Gastroesophageal sphincter (tissue), 4 donors: Measurements from ENCODE around the gene NDRG2. TPM values are rescaled to one million over a fixed set of nuclear protein-coding genes. Genes with fewer than 3 reads are reported as not detected.
"Not testable (repeated sequence)": the region's sequence is repeated elsewhere in the genome, so short reads cannot be mapped to it uniquely, and the experiment has no call there.

Experiments
- ATAC-seq: fragments of 150-250 bp; one replicate; pipeline ENCODE4 v1.9.1; 2016; ENCODE audit warnings: mild to moderate bottlenecking, moderate library complexity
- H3K27ac ChIP-seq, 4 donors: fragments of 200-600 bp; sonication (generic) in 3 of 4; 1 replicate in 3 of 4; 2 replicates in 1 of 4; pipeline ENCODE4 v1.5.1; 2016 to 2019
- H3K27me3 ChIP-seq: fragments of 200-600 bp; sonication (generic); one replicate; pipeline ENCODE4 v1.5.1; 2019
- H3K36me3 ChIP-seq, 2 donors: fragments of 200-600 bp; sonication (generic); one replicate each; pipeline ENCODE4 v1.5.1; 2019; ENCODE audit warnings: control low read depth in 1 of 2
- H3K4me1 ChIP-seq, 3 donors: fragments of 200-600 bp; sonication (generic); 1 replicate in 2 of 3; 2 replicates in 1 of 3; pipeline ENCODE4 v1.5.1; 2016 to 2019; ENCODE audit warnings: control low read depth in 2 of 3
- H3K4me3 ChIP-seq, 2 donors: fragments of 200-600 bp; sonication (generic); one replicate each; pipeline ENCODE4 v1.5.1; 2019; ENCODE audit warnings: mild to moderate bottlenecking in 1 of 2, moderate library complexity in 1 of 2
- H3K9me3 ChIP-seq, 3 donors: fragments of 200-600 bp; sonication (generic); one replicate each; pipeline ENCODE4 v1.5.1; 2017 to 2019; ENCODE audit warnings: control low read depth in 2 of 3
- CTCF ChIP-seq, 4 experiments: fragments of 200-600 bp in 2 of 4; fragments of 450-650 bp in 2 of 4; sonication (generic) in 1 of 4; IDR thresholded peaks; one replicate each; pipeline ENCODE4 v1.5.1; 2017 to 2019; ENCODE audit warnings: antibody characterized with exemption in 4 of 4, mild to moderate bottlenecking in 2 of 4, moderate library complexity in 2 of 4
- EP300 ChIP-seq: sonication (generic); formaldehyde crosslinking; IDR thresholded peaks from one replicate; pipeline ENCODE4 v1.6.1; 2017; ENCODE audit warnings: antibody characterized with exemption, mild to moderate bottlenecking
- POLR2A ChIP-seq, 2 donors: fragments of 450-650 bp; IDR thresholded peaks; one replicate each; pipeline ENCODE4 v1.6.1; 2017; ENCODE audit warnings: antibody characterized with exemption in 2 of 2, mild to moderate bottlenecking in 2 of 2, moderate library complexity in 1 of 2
- POLR2AphosphoS5 ChIP-seq: sonication (generic); formaldehyde crosslinking; IDR thresholded peaks from one replicate; pipeline ENCODE4 v1.6.1; 2017; ENCODE audit warnings: antibody characterized with exemption
- WGBS, 2 donors: methylation state at CpG; one replicate each; pipeline ENCODE4 v1.1.5; 2018; ENCODE audit warnings: low coverage in 1 of 2; 5-methylcytosine and 5-hydroxymethylcytosine counted together
- total RNA-seq, 4 donors: library from RNA; depleted of rRNA; stranded (reverse); fragments of >200 nt; gene quantifications; one replicate each; pipeline ENCODE4 v1.1.0, GENCODE V29; 2016

The NDRG2 gene
- total RNA-seq, 4 donors from 2014 or later: 155 to 259 (median 187) TPM

- no peak for ATAC-seq
- Histone ChIP-seq H3K4me3 (no peak overlapping the region), H3K36me3 (peaks cover 0 to under 1% of the 10 kb centered on the region in 2 donors), H3K9me3 (no peaks in the 10 kb centered on the region), H3K27ac (no peak overlapping the region), H3K4me1 (peaks cover 0 to 15% (median 0%) of the 10 kb centered on the region in 3 donors), H3K27me3 (no peaks in the 10 kb centered on the region)
- 20 to 67% methylated on average over 1 of the region's 1 CpG for WGBS, 2 donors
- TF ChIP-seq EP300 (no peak), POLR2A (IDR thresholded peaks at IDR 0.05) (no peak), POLR2AphosphoS5 (no peak), CTCF (IDR thresholded peaks at IDR 0.05) (no peak)
Measured at GRCh38 chr14:21011136-21011535, 13.7 kb downstream of the NDRG2 start.

DNA sequence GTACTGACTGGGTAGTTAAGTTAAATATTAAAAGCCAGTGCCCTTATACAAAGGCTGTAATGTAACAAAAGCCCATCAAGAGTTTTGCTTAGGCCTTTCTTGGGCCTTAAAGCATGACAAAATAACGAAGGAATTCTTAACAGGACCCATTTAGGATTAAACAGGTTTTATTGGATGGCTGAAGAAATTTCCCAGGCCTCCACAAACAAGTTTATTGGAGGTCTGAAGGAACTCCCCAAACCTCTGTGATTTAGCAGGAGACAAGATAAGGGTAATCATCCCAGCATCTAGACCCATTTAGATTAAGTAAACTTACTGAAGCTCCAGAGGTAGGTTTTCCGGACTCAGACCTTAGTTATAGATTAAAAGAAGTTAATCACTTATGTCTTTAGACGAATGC lies 15.1 kb downstream of the NDRG2 start:
- H3K27me3 ChIP-seq, ATAC-seq: not testable (repeated sequence)
- WGBS, 2 donors: 55 to 87% methylated on average over 2 to 3 of the region's 3 CpGs

GRCh38 chr14:21003788-21004346 lies 21.0 kb downstream of the NDRG2 start:
- Histone ChIP-seq H3K36me3 (no peaks in the 10 kb centered on the region), H3K4me1 (no peaks in the 10 kb centered on the region), H3K9me3 (no peaks in the 10 kb centered on the region), H3K27ac (no peak overlapping the region), H3K27me3 (no peaks in the 10 kb centered on the region), H3K4me3 (no peak overlapping the region)
- 77 to 100% methylated on average over 2 to 10 of the region's 14 CpGs for WGBS, 2 donors
- no peak for ATAC-seq
- TF ChIP-seq POLR2AphosphoS5: no peak
- TF ChIP-seq POLR2A (IDR thresholded peaks at IDR 0.05): no peak
- no peak for TF ChIP-seq EP300
- no peak for TF ChIP-seq CTCF (IDR thresholded peaks at IDR 0.05)

More for the DNA sequence above, 15.1 kb downstream of the NDRG2 start:
- H3K36me3 ChIP-seq, H3K4me1 ChIP-seq, H3K4me3 ChIP-seq, H3K9me3 ChIP-seq, H3K27ac ChIP-seq: not testable (repeated sequence)

DNA sequence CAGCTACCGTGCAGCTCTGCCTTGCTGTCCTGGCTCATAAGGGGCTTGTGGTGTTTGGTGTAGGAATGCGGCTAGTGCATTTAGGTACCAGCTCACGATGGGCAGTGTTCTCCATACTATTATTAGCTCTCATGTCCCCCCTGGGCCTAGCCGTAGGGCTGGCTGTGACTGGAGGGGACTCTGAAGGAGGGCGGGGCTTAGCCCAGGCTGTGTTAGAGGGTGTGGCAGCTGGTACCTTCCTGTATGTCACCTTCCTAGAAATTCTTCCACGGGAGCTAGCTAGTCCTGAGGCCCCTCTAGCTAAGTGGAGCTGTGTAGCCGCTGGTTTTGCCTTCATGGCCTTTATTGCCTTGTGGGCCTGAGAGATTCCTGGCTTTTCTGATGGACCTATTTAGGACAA lies 23.6 kb downstream of the NDRG2 start:
- 57% methylated on average over 2 of the region's 7 CpGs; no CpG with 5 or more reads in 1 of the 2 donors for WGBS, 2 donors
- Histone ChIP-seq H3K4me1 (no peaks in the 10 kb centered on the region), H3K36me3 (peaks cover 0 to 16% of the 10 kb centered on the region in 2 donors), H3K27me3 (no peaks in the 10 kb centered on the region), H3K27ac (no peak overlapping the region), H3K9me3 (no peaks in the 10 kb centered on the region), H3K4me3 (no peak overlapping the region)
- TF ChIP-seq CTCF (IDR thresholded peaks at IDR 0.05) (no peak), EP300 (no peak), POLR2A (IDR thresholded peaks at IDR 0.05) (no peak), POLR2AphosphoS5 (no peak)
- ATAC-seq: no peak

- no peak for TF ChIP-seq CTCF (IDR thresholded peaks at IDR 0.05)
- TF ChIP-seq EP300: no peak
- no peak for TF ChIP-seq POLR2AphosphoS5
- TF ChIP-seq POLR2A (IDR thresholded peaks at IDR 0.05): no peak
- no peak for ATAC-seq
- Histone ChIP-seq H3K4me3 (no peak overlapping the region), H3K27me3 (no peaks in the 10 kb centered on the region), H3K36me3 (peaks cover 8 to 32% of the 10 kb centered on the region in 2 donors), H3K27ac (no peak overlapping the region), H3K4me1 (no peaks in the 10 kb centered on the region), H3K9me3 (no peaks in the 10 kb centered on the region)
- 90 to 92% methylated on average over 3 to 4 of the region's 4 CpGs for WGBS, 2 donors
Measured at GRCh38 chr14:20999591-20999990, 25.3 kb downstream of the NDRG2 start.
